IPS-NIHi7 (cell line): ENCODE measurements around the gene APBB2.

ENCODE experiments used
- DNase-seq: peaks from one replicate; pipeline ENCODE4 v3.0.0; 2012; ENCODE audit warnings: mixed read lengths; ENCODE audit errors: extremely low spot score

The APBB2 gene

GRCh38 chr4:41215969-41216293, 1.6 kb upstream of the APBB2 start:
- no peak for DNase-seq

- no peak for DNase-seq
These were observed 813 bp upstream of the APBB2 start for GRCh38 chr4:41215155-41215554.

- DNase-seq, result no peak
These were observed 444 bp upstream of the APBB2 start for GRCh38 chr4:41214825-41215146.

- DNase-seq, result no peak
These were observed 662 bp downstream of the APBB2 start for GRCh38 chr4:41213625-41214135.

GRCh38 chr4:41212616-41213203, 1.6 kb downstream of the APBB2 start:
- peak; percentile 44 for DNase-seq

GRCh38 chr4:41211951-41212615, 2.3 kb downstream of the APBB2 start:
- DNase-seq, result no peak

GRCh38 chr4:41209901-41210300, 4.4 kb downstream of the APBB2 start:
- DNase-seq, result no peak

GRCh38 chr4:41209187-41209586, 5.2 kb downstream of the APBB2 start:
- DNase-seq, result no peak

GRCh38 chr4:41207291-41207831, 7.0 kb downstream of the APBB2 start:
- DNase-seq, result no peak

GRCh38 chr4:41205854-41206460, 8.4 kb downstream of the APBB2 start:
- no peak for DNase-seq

- no peak for DNase-seq
These were observed 9.2 kb downstream of the APBB2 start for GRCh38 chr4:41205130-41205529.

- DNase-seq, result no peak
These were observed 9.9 kb downstream of the APBB2 start for GRCh38 chr4:41204400-41204978.

GRCh38 chr4:41203841-41204240, 10.5 kb downstream of the APBB2 start:
- DNase-seq, result no peak

GRCh38 chr4:41202820-41203568, 11.3 kb downstream of the APBB2 start:
- no peak for DNase-seq

GRCh38 chr4:41202356-41202755, 12.0 kb downstream of the APBB2 start:
- no peak for DNase-seq

GRCh38 chr4:41200486-41201017, 13.8 kb downstream of the APBB2 start:
- no peak for DNase-seq

- no peak for DNase-seq
These were observed 14.6 kb downstream of the APBB2 start for GRCh38 chr4:41199788-41200187.

GRCh38 chr4:41197996-41198395, 16.3 kb downstream of the APBB2 start:
- DNase-seq, result no peak

GRCh38 chr4:41197495-41197894, 16.8 kb downstream of the APBB2 start:
- no peak for DNase-seq

GRCh38 chr4:41196633-41197332, 17.6 kb downstream of the APBB2 start:
- no peak for DNase-seq

- DNase-seq, result no peak
These were observed 22.2 kb downstream of the APBB2 start for GRCh38 chr4:41192136-41192535.
